ENCODE results near the gene TMEM273.

- TF ChIP-seq CTCF (IDR thresholded peaks at IDR 0.05) (no peak), POLR2A (IDR thresholded peaks at IDR 0.05) (no peak)
These were observed 36.7 kb downstream of the TMEM273 start for GRCh38 chr10:49151481-49151880.
